ENCODE results near the gene RBKS.
"Not testable (repeated sequence)": the region's sequence is repeated elsewhere in the genome, so short reads cannot be mapped to it uniquely, and the experiment has no call there.

RBKS gene

GRCh38 chr2:27906074-27906473, 15.9 kb upstream of the RBKS start:
- DNase-seq (ENCODE audit: low read depth in 2 of 2): no peak

DNA sequence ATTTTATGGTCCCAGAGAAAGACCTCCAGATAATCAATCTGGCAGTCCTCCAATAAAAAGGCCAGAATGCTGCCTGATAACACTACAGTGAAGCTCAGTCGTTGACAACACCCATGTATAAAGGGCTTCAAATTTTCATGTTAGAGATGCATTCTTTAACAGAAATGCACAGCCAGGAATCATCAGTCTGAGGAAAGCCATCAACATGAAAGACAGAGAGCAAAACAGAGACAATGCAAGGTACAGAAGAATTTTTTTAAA, 14.1 kb upstream of the RBKS start:
- no peak for DNase-seq (ENCODE audit: low read depth in 2 of 2)

DNA sequence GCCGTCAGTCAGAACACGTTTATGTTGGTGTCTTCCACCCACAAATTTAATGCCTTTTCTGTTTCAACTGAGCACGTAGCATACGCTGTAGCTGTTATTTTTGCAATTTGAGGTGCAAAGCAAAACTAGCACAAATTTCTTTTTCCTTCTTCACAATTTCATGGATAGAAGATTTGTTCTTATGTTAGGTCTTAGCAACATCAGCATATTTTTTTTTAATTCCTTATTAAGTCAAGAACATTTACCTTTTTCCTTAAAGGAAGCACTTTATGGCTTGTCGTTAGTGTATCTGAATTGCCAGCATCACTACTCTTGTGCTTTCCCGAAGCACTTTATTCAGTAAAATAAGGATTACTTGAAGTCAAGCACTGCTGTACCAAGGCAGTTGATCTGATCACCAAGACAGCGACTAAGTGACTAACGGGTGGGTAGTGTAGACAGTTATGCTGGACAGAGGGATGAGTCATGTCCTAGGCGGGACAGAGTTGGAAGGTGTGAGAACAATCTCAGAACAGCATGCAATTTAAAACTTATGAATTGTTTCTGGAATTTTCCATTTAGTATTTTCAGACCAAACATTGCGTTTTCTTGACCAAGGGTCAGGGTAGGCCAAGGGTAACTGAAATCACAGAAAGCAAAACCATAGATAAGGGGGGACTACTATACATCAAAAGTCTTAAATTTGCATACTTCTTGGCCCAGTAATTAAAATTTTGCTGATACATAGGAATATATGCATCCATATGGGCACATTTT, 13.6 kb upstream of the RBKS start:
- DNase-seq (ENCODE audit: low read depth in 2 of 2): no peak

DNA sequence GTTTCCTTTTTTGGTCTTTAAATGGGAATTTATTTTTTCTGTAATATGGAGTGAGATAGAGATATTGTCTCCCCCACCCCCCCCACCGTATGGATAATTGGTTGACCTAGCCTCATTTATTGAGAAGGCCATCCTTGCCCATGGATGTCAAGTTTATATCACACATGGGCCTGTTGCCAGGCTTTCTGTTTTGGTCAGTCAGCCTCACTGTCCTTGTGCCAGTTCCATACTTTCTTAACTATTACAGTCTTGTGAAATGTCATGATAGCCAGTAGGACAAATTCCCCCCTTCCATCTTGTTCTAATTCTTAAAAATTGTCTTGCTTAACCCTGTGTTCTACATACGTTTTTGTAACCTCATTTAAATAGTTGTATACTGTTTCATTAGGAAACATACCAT, 12.8 kb upstream of the RBKS start:
- no peak for DNase-seq (ENCODE audit: low read depth in 2 of 2)

DNA sequence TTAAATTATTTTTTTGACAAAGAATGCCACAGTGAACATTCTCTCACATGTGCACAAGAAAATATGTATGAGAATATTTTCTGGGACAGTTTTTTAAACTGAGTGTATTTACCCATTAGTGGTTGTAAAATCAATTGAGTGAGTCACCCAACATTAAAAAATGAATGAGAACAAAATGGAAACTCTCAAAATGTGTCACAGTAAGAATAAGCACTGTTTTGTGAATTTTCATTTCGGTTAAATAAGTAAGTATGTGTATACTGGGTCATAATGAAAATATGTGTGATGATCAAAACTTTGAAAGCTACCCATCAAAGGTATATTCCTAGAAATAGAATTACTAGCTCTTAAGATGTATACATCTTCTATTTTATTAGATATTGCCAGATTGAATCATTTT, 11.9 kb upstream of the RBKS start:
- no peak for DNase-seq (ENCODE audit: low read depth in 2 of 2)

DNA sequence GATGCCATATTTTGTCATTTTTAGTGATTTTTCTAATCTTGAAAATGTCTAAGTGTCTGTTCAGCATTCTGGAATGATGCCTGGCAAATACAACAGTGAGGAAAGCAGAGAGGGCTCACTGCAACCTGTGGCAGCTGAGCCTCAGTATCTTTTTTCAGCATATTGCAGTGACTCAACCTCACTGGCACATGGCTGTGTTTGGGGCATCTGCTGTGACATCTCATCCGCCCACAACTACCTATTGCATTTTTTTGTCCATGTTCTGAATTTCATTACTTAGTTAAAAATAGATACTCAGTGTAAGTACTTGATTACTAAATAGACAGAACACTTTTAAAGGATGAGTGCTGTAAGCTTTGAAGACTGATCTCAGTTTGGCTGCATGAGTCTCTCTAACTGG, 11.0 kb upstream of the RBKS start:
- peak in 1 of 2 experiments; percentile 11 for DNase-seq (ENCODE audit: low read depth in 2 of 2)

DNA sequence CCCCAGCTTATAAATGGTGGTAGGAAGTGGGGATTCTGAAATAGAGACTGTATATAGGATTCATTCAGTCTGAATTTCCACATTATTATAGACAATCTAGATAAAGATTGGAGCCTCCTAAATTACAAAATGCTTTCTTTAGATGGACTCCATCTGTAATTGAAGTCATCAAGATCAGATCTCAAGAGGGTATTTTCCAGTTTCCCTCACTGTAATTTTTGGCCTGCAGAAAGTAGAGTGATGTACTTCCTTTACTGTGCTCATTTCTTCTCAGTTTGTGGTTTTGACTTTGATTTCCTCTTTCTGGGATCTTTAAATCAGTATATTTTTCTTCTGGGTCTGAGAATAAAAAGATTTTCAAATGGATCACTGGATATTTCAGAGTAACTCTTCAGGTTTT, 7.5 kb upstream of the RBKS start:
- no peak for DNase-seq (ENCODE audit: low read depth in 2 of 2)

DNA sequence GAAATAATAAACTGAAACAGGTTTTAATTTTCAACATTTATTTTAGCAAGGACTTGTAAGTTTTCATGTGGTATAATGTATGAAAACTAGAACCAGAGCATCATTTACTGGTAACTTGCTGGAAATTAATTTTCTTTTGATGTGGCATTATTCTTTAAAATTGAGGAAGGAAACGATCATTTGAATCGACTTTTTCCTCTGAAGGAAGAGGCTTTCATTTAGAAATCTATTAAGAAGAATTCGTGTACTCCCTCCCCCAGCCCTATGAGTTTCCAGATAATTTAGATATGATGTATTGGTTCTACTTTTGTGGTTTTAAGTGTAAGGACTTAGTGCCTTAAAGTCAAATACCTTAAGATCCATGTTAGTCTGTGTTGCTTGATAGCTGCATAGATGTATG, 2.8 kb upstream of the RBKS start:
- DNase-seq (ENCODE audit: low read depth in 2 of 2): no peak

DNA sequence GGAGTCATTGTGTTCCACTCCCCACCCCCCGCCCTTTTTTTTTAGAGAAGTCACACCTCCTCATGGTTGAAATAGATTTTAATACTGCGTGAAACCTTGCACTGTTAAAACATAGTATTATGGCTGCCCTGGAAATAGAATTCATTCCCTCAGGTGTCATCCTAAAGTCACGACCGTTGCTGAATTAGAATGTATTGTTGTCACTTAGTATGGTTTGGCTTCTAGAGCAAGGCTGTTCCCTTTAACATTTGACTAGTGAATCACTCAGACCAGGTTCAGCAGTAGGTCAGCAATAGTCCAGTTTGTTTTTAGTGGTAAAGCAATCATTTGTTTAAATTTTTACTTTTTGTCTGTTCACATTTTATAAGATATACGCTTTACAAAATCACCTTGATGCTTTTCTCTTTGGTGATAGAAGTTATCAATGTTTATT, 1.5 kb upstream of the RBKS start:
- DNase-seq (ENCODE audit: low read depth in 2 of 2): no peak

DNA sequence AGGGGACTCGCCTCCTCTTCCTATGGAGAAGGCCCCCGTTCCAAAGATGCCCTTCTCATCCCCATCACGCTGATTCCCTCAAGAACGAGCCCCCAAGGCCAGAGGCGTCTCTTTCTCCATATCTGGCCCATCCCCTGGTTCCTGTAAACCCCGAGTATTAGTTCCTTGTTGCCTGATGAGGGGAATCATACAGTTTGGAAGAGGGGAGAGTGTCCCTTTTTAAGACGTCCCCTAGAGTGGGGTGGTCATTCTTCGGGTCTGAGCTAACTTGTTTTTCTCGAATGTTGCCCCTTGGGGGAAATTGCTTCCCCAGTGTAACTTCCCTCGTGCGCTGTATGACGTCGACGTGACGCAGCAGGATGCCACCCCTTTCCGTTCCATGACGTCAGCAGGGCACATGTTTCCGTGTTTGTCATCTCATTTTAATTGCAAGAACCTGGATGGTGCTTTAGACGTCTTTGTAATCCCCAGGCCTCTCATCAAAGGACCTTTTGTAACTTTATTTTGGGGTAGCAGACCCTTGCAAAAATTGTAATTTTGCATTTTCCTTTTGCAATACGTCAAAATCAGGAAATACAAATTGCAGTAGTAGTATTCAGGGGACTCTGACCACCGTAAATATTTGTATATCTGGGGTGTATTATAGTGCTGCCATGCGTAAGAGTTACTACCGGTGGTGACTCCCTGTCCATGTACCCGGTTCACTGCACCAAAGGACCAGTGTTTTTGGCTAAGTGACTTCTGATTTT, 911 bp upstream of the RBKS start:
- peak; percentile 69 to 72 for DNase-seq (ENCODE audit: low read depth in 2 of 2)

- no peak for DNase-seq (ENCODE audit: low read depth in 2 of 2)
Observed at GRCh38 chr2:27889774-27890145, 427 bp downstream of the RBKS start.

GRCh38 chr2:27888790-27889189, 1.4 kb downstream of the RBKS start:
- no peak for DNase-seq (ENCODE audit: low read depth in 2 of 2)

GRCh38 chr2:27887830-27888229, 2.4 kb downstream of the RBKS start:
- DNase-seq (ENCODE audit: low read depth in 2 of 2): no peak

DNA sequence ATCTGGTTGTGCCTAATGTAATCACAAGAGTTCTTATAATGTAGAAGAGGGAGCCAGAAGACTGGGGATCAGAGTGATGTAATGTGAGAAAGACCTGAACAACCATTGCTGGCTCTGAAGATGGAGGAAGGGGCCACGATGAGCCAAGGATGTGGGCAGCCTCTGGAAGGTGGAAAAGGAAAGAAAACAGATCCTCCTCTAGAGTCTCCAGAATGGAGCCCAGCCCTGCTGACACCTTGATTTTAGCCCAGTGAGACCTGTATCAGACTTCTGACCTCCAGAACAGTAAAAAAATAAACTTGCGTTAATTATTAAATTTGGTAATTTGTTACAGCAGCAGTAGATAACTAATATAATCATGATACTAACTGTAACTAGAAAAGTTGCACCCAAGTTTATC, 3.1 kb downstream of the RBKS start:
- DNase-seq (ENCODE audit: low read depth in 2 of 2): no peak

- no peak for DNase-seq (ENCODE audit: low read depth in 2 of 2)
Observed at GRCh38 chr2:27886322-27886721, 3.9 kb downstream of the RBKS start.

GRCh38 chr2:27885661-27886060, 4.5 kb downstream of the RBKS start:
- no peak for DNase-seq (ENCODE audit: low read depth in 2 of 2)

DNA sequence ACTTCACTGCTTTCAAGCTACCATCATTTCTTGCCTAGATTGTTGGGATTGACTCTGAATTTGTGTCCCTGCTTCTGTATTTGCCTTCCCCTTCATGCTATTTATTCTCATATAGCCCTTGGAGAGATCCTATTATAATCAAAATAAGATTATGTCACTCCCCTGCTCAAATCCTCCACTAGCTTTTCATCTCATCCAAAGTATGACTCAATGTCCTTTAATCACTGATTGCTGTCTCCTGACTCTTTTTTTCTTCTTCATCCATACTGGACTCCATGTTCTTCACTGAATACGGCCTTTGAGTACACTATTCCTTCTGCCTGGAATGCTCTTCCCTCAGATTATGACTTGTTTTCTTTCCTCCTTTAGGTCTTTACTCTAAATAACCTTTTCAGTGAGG, 5.0 kb downstream of the RBKS start:
- no peak for DNase-seq (ENCODE audit: low read depth in 2 of 2)

GRCh38 chr2:27884601-27885000, 5.6 kb downstream of the RBKS start:
- DNase-seq (ENCODE audit: low read depth in 2 of 2): no peak

- DNase-seq (ENCODE audit: low read depth in 2 of 2): not testable (repeated sequence)
Observed at GRCh38 chr2:27882584-27882922, 7.6 kb downstream of the RBKS start.

- not testable (repeated sequence) for DNase-seq (ENCODE audit: low read depth in 2 of 2)
Observed at GRCh38 chr2:27881815-27882583, 8.2 kb downstream of the RBKS start.

DNA sequence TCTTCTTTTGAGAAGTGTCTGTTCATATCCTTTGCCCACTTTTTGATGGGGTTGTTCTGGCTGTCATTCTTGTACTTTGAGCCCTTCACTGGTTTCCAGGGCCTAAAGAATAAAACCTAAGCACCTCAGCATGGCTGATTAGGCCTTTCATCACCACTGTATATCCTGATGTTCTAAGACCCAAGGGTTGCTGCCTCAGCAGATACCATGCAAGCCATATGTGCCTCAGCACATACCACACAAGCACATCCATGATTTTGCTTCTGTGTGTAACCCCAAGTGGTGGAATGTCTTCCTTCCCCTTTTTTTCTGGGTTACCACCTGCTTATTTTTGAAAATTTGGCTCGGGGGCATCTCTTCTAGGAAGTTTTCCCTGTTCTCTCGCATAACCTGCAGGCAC, 11.4 kb downstream of the RBKS start:
- no peak for DNase-seq (ENCODE audit: low read depth in 2 of 2)

GRCh38 chr2:27875089-27875881, 14.9 kb downstream of the RBKS start:
- no peak for DNase-seq (ENCODE audit: low read depth in 2 of 2)

Measured in stimulated activated CD4-positive, alpha-beta T cell treated with anti-CD3 and anti-CD28 coated beads, Interleukin-12 subunit alpha, Interleukin-12 subunit beta, amount 100 ng/mL, for 24 hours (primary cell).